DOHH2 (cell line): ENCODE data around the gene ITGA1.

ENCODE experiments used
- CTCF ChIP-seq: fragments of 200-600 bp; sonication (generic); IDR thresholded peaks from one replicate; pipeline ENCODE4 v1.5.1; 2014; ENCODE audit warnings: antibody characterized with exemption, mild to moderate bottlenecking, low read depth, low read length; ENCODE audit not compliant: poor library complexity, severe bottlenecking
- EZH2phosphoT487 ChIP-seq: fragments of 200-600 bp; sonication (generic); IDR thresholded peaks from 2 replicates; pipeline ENCODE4 v1.6.1; 2017; ENCODE audit warnings: borderline replicate concordance, mild to moderate bottlenecking, antibody characterized with exemption, low read length, moderate library complexity, mixed read lengths

GRCh38 chr5:52767217-52767743, 20.4 kb upstream of the ITGA1 start:
- TF ChIP-seq EZH2phosphoT487 (no peak), CTCF (no peak)
